Measurements from ENCODE around the gene HES1.

HES1 gene

DNA sequence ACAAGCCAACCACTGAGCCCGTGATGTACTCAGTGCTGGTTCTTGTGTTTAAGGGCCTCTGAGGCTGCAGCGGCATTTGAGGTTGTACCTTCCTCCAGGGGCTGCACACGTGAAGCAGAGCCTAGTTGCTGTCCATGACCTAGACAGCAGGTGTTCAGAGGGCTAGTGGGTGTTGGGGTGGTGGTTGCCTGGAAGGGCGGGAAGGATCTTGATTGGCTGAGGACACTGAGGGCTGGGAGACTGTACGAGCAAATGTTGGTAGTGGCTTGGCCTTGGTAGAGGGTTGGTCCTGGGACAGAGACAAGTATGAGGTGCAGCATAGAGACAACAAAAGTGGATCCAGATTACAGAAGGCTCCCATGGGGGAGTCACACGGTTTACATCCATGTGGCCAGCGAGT lies 17.0 kb upstream of the HES1 start:
- Histone ChIP-seq H2BK15ac (replicated peaks; ENCODE audit: low read depth) (no peak overlapping the region), H3K18ac (ENCODE audit: low read length) (no peak overlapping the region), H3K56ac (ENCODE audit: low read length) (no peak overlapping the region), H3K27me3 (ENCODE audit: insufficient read depth, low read length, poor library complexity) (no peaks in the 10 kb centered on the region), H3K79me1 (ENCODE audit: low read length) (no peaks in the 10 kb centered on the region), H3K9ac (ENCODE audit: low read length) (no peak overlapping the region), H3K36me3 (ENCODE audit: control insufficient read depth, insufficient read depth, low read length) (no peaks in the 10 kb centered on the region), H3K4me2 (ENCODE audit: low read length) (no peak overlapping the region), H3K27ac (ENCODE audit: low read depth, low read length) (no peak overlapping the region), H2BK120ac (ENCODE audit: low read depth, low read length) (no peak overlapping the region), H3K4ac (ENCODE audit: low read depth, low read length) (no peak overlapping the region), H3K4me1 (ENCODE audit: control insufficient read depth, low read depth, low read length) (no peaks in the 10 kb centered on the region), H3K79me2 (ENCODE audit: control insufficient read depth, insufficient read depth, low read length) (no peaks in the 10 kb centered on the region), H2AK5ac (ENCODE audit: low read length) (no peak overlapping the region), H3K23ac (ENCODE audit: low read length) (no peak overlapping the region), H3K4me3 (ENCODE audit: low read length) (no peak overlapping the region), H4K5ac (ENCODE audit: low read length) (no peak overlapping the region), H2BK5ac (ENCODE audit: low read length) (no peak overlapping the region), H4K8ac (ENCODE audit: low read depth, low read length) (no peak overlapping the region)
- no CpG with 5 or more reads among the region's 7 CpGs for whole genome bisulfite sequencing (ENCODE audit: extremely low coverage, insufficient coverage, low lambda C conversion rate)
- DNase-seq = no peak

GRCh38 chr3:194119831-194120590 lies 15.9 kb upstream of the HES1 start:
- H3K4me3 ChIP-seq (ENCODE audit: low read length) = no peak overlapping the region
- no peaks in the 10 kb centered on the region for H3K4me1 ChIP-seq (ENCODE audit: control insufficient read depth, low read depth, low read length)
- no peak overlapping the region for H2BK5ac ChIP-seq (ENCODE audit: low read length)
- no peak overlapping the region for H3K18ac ChIP-seq (ENCODE audit: low read length)
- no peaks in the 10 kb centered on the region for H3K79me2 ChIP-seq (ENCODE audit: control insufficient read depth, insufficient read depth, low read length)
- no peak overlapping the region for H2BK120ac ChIP-seq (ENCODE audit: low read depth, low read length)
- no peak overlapping the region for H3K4ac ChIP-seq (ENCODE audit: low read depth, low read length)
- H3K56ac ChIP-seq (ENCODE audit: low read length) = no peak overlapping the region
- no peak overlapping the region for H3K4me2 ChIP-seq (ENCODE audit: low read length)
- no peak overlapping the region for H4K5ac ChIP-seq (ENCODE audit: low read length)
- no peak overlapping the region for H3K27ac ChIP-seq (ENCODE audit: low read depth, low read length)
- no peak overlapping the region for H2BK15ac ChIP-seq (replicated peaks; ENCODE audit: low read depth)
- no peak for DNase-seq
- no peak overlapping the region for H3K9ac ChIP-seq (ENCODE audit: low read length)
- WGBS (ENCODE audit: extremely low coverage, insufficient coverage, low lambda C conversion rate) = no CpG with 5 or more reads among the region's 6 CpGs
- H2AK5ac ChIP-seq (ENCODE audit: low read length) = no peak overlapping the region
- no peaks in the 10 kb centered on the region for H3K79me1 ChIP-seq (ENCODE audit: low read length)
- no peaks in the 10 kb centered on the region for H3K36me3 ChIP-seq (ENCODE audit: control insufficient read depth, insufficient read depth, low read length)
- no peaks in the 10 kb centered on the region for H3K27me3 ChIP-seq (ENCODE audit: insufficient read depth, low read length, poor library complexity)
- no peak overlapping the region for H4K8ac ChIP-seq (ENCODE audit: low read depth, low read length)
- H3K23ac ChIP-seq (ENCODE audit: low read length) = no peak overlapping the region

GRCh38 chr3:194120789-194121770 lies 14.9 kb upstream of the HES1 start:
- no peak for DNase-seq
- Histone ChIP-seq H3K9ac (ENCODE audit: low read length) (no peak overlapping the region), H3K4ac (ENCODE audit: low read depth, low read length) (no peak overlapping the region), H4K5ac (ENCODE audit: low read length) (no peak overlapping the region), H3K79me1 (ENCODE audit: low read length) (no peaks in the 10 kb centered on the region), H3K4me3 (ENCODE audit: low read length) (no peak overlapping the region), H3K56ac (ENCODE audit: low read length) (no peak overlapping the region), H3K27ac (ENCODE audit: low read depth, low read length) (no peak overlapping the region), H2BK15ac (replicated peaks; ENCODE audit: low read depth) (no peak overlapping the region), H3K4me2 (ENCODE audit: low read length) (no peak overlapping the region), H3K27me3 (ENCODE audit: insufficient read depth, low read length, poor library complexity) (no peaks in the 10 kb centered on the region), H3K18ac (ENCODE audit: low read length) (no peak overlapping the region), H3K36me3 (ENCODE audit: control insufficient read depth, insufficient read depth, low read length) (no peaks in the 10 kb centered on the region), H3K4me1 (ENCODE audit: control insufficient read depth, low read depth, low read length) (no peaks in the 10 kb centered on the region), H4K8ac (ENCODE audit: low read depth, low read length) (no peak overlapping the region), H2BK5ac (ENCODE audit: low read length) (no peak overlapping the region), H3K23ac (ENCODE audit: low read length) (no peak overlapping the region), H3K79me2 (ENCODE audit: control insufficient read depth, insufficient read depth, low read length) (no peaks in the 10 kb centered on the region), H2AK5ac (ENCODE audit: low read length) (no peak overlapping the region), H2BK120ac (ENCODE audit: low read depth, low read length) (no peak overlapping the region)
- no CpG with 5 or more reads among the region's 13 CpGs for WGBS (ENCODE audit: extremely low coverage, insufficient coverage, low lambda C conversion rate)

DNA sequence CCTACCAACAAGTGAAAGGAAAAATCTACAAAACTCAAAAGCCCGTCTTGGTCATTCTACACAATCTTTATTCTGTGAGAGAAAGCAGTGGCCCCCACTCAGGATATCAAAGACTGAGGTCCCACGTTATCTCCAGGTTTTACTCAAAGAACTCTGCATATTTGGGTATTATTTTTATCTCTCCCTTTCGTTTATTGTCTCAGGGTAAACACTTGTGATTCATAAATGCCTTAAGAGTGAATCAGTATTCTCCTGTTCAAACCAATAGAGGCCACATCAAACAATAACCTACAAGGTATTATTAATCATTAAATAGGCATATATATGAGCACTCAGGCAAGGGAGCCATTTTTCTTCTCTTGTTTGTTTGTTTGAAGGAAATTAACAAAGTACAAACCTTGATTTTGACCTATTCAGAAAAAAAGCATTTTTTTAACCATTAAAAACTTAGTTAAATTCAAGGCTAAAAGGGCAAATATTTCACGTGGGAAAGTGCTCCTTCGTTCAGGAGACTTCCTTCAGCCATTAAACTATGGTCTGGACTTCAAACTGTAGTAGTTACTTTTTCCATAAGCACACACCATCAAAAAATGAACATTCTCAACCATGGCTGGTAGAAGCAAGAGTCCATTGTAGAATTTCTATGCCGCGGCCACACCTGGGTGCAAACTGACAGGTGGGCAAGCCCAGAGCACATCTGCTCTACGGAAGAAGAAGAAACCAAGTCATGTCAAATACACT lies 13.9 kb upstream of the HES1 start:
- Histone ChIP-seq H3K27ac (ENCODE audit: low read depth, low read length) (no peak overlapping the region), H3K18ac (ENCODE audit: low read length) (no peak overlapping the region), H3K4ac (ENCODE audit: low read depth, low read length) (no peak overlapping the region), H2BK120ac (ENCODE audit: low read depth, low read length) (no peak overlapping the region), H3K23ac (ENCODE audit: low read length) (no peak overlapping the region), H3K79me2 (ENCODE audit: control insufficient read depth, insufficient read depth, low read length) (no peaks in the 10 kb centered on the region), H3K4me1 (ENCODE audit: control insufficient read depth, low read depth, low read length) (no peaks in the 10 kb centered on the region), H3K56ac (ENCODE audit: low read length) (no peak overlapping the region), H3K4me2 (ENCODE audit: low read length) (no peak overlapping the region), H2BK15ac (replicated peaks; ENCODE audit: low read depth) (no peak overlapping the region), H4K8ac (ENCODE audit: low read depth, low read length) (no peak overlapping the region), H3K9ac (ENCODE audit: low read length) (no peak overlapping the region), H3K79me1 (ENCODE audit: low read length) (no peaks in the 10 kb centered on the region), H3K4me3 (ENCODE audit: low read length) (no peak overlapping the region), H3K27me3 (ENCODE audit: insufficient read depth, low read length, poor library complexity) (no peaks in the 10 kb centered on the region), H2BK5ac (ENCODE audit: low read length) (no peak overlapping the region), H2AK5ac (ENCODE audit: low read length) (no peak overlapping the region), H3K36me3 (ENCODE audit: control insufficient read depth, insufficient read depth, low read length) (no peaks in the 10 kb centered on the region), H4K5ac (ENCODE audit: low read length) (no peak overlapping the region)
- no peak for DNase-seq
- no CpG with 5 or more reads among the region's 8 CpGs for WGBS (ENCODE audit: extremely low coverage, insufficient coverage, low lambda C conversion rate)

DNA sequence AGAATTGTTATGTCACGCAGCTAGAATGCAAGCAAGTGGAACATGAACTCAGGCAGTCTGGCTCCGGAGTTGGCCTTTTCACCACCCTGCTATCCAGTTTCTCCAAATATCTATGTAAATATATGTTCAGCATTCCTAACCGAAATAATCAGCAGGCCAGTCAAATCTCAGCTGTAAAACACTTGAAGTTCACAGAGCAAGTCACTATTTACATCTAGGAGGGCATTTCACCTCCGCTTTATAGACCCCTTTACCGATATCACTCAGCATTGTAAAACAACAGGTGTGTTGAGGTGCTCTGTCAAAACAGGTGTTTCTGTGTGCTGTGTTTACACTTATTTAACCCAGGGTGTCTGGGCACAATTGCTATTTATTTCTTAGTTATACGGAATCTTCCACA lies 12.2 kb upstream of the HES1 start:
- H3K56ac ChIP-seq (ENCODE audit: low read length) = no peak overlapping the region
- no peak overlapping the region for H3K23ac ChIP-seq (ENCODE audit: low read length)
- no peak overlapping the region for H2AK5ac ChIP-seq (ENCODE audit: low read length)
- no peak overlapping the region for H3K4me3 ChIP-seq (ENCODE audit: low read length)
- no peaks in the 10 kb centered on the region for H3K27me3 ChIP-seq (ENCODE audit: insufficient read depth, low read length, poor library complexity)
- no peak overlapping the region for H4K5ac ChIP-seq (ENCODE audit: low read length)
- H3K18ac ChIP-seq (ENCODE audit: low read length) = no peak overlapping the region
- H4K8ac ChIP-seq (ENCODE audit: low read depth, low read length) = no peak overlapping the region
- no peaks in the 10 kb centered on the region for H3K79me2 ChIP-seq (ENCODE audit: control insufficient read depth, insufficient read depth, low read length)
- H3K9ac ChIP-seq (ENCODE audit: low read length) = no peak overlapping the region
- H3K4me2 ChIP-seq (ENCODE audit: low read length) = no peak overlapping the region
- H2BK5ac ChIP-seq (ENCODE audit: low read length) = no peak overlapping the region
- no peak overlapping the region for H2BK15ac ChIP-seq (replicated peaks; ENCODE audit: low read depth)
- no CpG with 5 or more reads among the region's 6 CpGs for WGBS (ENCODE audit: extremely low coverage, insufficient coverage, low lambda C conversion rate)
- no peaks in the 10 kb centered on the region for H3K79me1 ChIP-seq (ENCODE audit: low read length)
- DNase-seq = no peak
- no peak overlapping the region for H3K27ac ChIP-seq (ENCODE audit: low read depth, low read length)
- H3K4me1 ChIP-seq (ENCODE audit: control insufficient read depth, low read depth, low read length) = no peaks in the 10 kb centered on the region
- H3K36me3 ChIP-seq (ENCODE audit: control insufficient read depth, insufficient read depth, low read length) = no peaks in the 10 kb centered on the region
- no peak overlapping the region for H2BK120ac ChIP-seq (ENCODE audit: low read depth, low read length)
- no peak overlapping the region for H3K4ac ChIP-seq (ENCODE audit: low read depth, low read length)
